ENCODE measurements around the gene CYTIP. TPM values are rescaled to one million over a fixed set of nuclear protein-coding genes. Genes with fewer than 3 reads are reported as not detected.

CYTIP gene
- total and polyA plus RNA-seq, 2 of the 4 experiments (the other 2 are of a cell fraction): not detected

DNA sequence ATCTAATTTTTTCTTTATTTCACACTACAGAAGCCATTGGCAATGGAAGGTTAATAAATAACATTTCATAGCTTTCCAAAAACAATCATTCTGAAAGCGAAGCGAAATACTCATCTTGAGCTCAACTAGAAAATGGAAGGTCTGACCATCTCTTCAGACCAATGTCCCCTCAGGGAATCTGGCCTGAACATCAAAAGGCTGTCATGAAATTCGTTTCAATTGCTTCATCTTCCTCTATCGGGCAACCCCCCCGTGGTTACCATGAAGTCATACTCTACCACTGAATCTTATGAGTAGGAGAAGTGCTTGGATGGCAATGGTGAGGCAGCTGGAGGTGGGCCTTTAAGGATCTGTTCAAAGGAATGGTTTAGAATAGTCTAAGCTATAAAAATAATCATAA, 22.9 kb upstream of the CYTIP start:
- no peaks in the 10 kb centered on the region for H3K9me3 ChIP-seq (ENCODE audit: control insufficient read depth, insufficient read depth, low read length)
- no peak overlapping the region for H3K23ac ChIP-seq (ENCODE audit: low read depth, low read length)
- H2BK20ac ChIP-seq (ENCODE audit: low read depth, low read length): no peak overlapping the region
- H3K27me3 ChIP-seq (ENCODE audit: control insufficient read depth, insufficient read depth, low read length): no peaks in the 10 kb centered on the region
- DNase-seq: no peak
- dilution Hi-C loops (cut with HindIII; ENCODE audit: low sequenced_read_pairs, unreplicated experiment): no loop called here
- H4K91ac ChIP-seq (ENCODE audit: insufficient read depth, low read depth, low read length): no peak overlapping the region
- no peak overlapping the region for H3K4me2 ChIP-seq (ENCODE audit: low read depth, low read length)
- no peak overlapping the region for H3K56ac ChIP-seq (ENCODE audit: extremely low read depth, insufficient read depth, low read length)
- no peak overlapping the region for H2BK120ac ChIP-seq (ENCODE audit: low read depth, low read length)
- no peak overlapping the region for H3K4ac ChIP-seq (ENCODE audit: low read depth, low read length)
- H4K8ac ChIP-seq (ENCODE audit: low read depth in 2 of 2, low read length in 2 of 2): no peak overlapping the region
- ChIA-PET POLR2A (ENCODE audit: unreplicated experiment) (no interaction called here), CTCF (no interaction called here)
- no CpG with 5 or more reads among the region's 5 CpGs for WGBS, 2 experiments (ENCODE audit: extremely low coverage in 2 of 2, insufficient read length in 1 of 2)
- no peak overlapping the region for H4K5ac ChIP-seq (ENCODE audit: low read depth, low read length)
- H2AK5ac ChIP-seq (ENCODE audit: low read depth, low read length): no peak overlapping the region
- H3K4me3 ChIP-seq (ENCODE audit: insufficient read depth, low read depth, low read length): no peak overlapping the region
- no peak overlapping the region for H2AK9ac ChIP-seq (replicated peaks; ENCODE audit: low read depth, low read length, poor library complexity)
- H2BK5ac ChIP-seq (ENCODE audit: low read depth, low read length, poor library complexity, severe bottlenecking): no peak overlapping the region
- no peaks in the 10 kb centered on the region; the same call in 1 of the 2 replicates for H3K4me1 ChIP-seq (ENCODE audit: control insufficient read depth, insufficient read depth, low read length)
- H3K9me1 ChIP-seq (ENCODE audit: insufficient read depth, low read length): no peaks in the 10 kb centered on the region
- H3K27ac ChIP-seq (ENCODE audit: insufficient read depth, low read length): no peak overlapping the region
- no peak overlapping the region for H3K18ac ChIP-seq (ENCODE audit: low read depth, low read length)
- BruUV-seq (replicated peaks): no TSS peak
- no peaks in the 10 kb centered on the region for H4K20me1 ChIP-seq (ENCODE audit: insufficient read depth, low read length)
- no peak for TF ChIP-seq POLR2A (IDR thresholded peaks at IDR 0.05; ENCODE audit: low read depth, low read length)
- no peak for TF ChIP-seq MAZ (IDR thresholded peaks at IDR 0.05; ENCODE audit: borderline replicate concordance, low read depth, low read length)
- no peak for TF ChIP-seq SMC3 (IDR thresholded peaks at IDR 0.05; ENCODE audit: low read depth, low read length)
- no peak for TF ChIP-seq BHLHE40 (IDR thresholded peaks at IDR 0.05; ENCODE audit: low read depth, low read length)
- no peak for TF ChIP-seq RCOR1 (IDR thresholded peaks at IDR 0.05; ENCODE audit: insufficient replicate concordance, low read length)
- intact Hi-C loops (cut with micrococcal nuclease): no loop called here
- H2AFZ ChIP-seq (replicated peaks; ENCODE audit: low read length, poor library complexity): no peak overlapping the region
- in situ Hi-C loops (cut with MboI; ENCODE audit: low sequenced_read_pairs): no loop called here
- no peak for ATAC-seq (ENCODE audit: low read depth)
- H3K14ac ChIP-seq (replicated peaks; ENCODE audit: low read depth, low read length): no peak overlapping the region
- no peak overlapping the region for H3K9ac ChIP-seq (ENCODE audit: low read depth, low read length)
- no peaks in the 10 kb centered on the region for H3K36me3 ChIP-seq (ENCODE audit: control insufficient read depth, insufficient read depth, low read length)
- H2BK15ac ChIP-seq (ENCODE audit: low read depth, low read length): no peak overlapping the region
- no peaks in the 10 kb centered on the region for H3K79me1 ChIP-seq (ENCODE audit: low read depth in 1 of 2, low read length in 2 of 2)
